ENCODE results near the gene ATP8B3. TPM values are rescaled to one million over a fixed set of nuclear protein-coding genes. Genes with fewer than 3 reads are reported as not detected.

The ATP8B3 gene
- total RNA-seq, 2 donors from 2014 or later: 2.3 to 3.4 TPM

DNA sequence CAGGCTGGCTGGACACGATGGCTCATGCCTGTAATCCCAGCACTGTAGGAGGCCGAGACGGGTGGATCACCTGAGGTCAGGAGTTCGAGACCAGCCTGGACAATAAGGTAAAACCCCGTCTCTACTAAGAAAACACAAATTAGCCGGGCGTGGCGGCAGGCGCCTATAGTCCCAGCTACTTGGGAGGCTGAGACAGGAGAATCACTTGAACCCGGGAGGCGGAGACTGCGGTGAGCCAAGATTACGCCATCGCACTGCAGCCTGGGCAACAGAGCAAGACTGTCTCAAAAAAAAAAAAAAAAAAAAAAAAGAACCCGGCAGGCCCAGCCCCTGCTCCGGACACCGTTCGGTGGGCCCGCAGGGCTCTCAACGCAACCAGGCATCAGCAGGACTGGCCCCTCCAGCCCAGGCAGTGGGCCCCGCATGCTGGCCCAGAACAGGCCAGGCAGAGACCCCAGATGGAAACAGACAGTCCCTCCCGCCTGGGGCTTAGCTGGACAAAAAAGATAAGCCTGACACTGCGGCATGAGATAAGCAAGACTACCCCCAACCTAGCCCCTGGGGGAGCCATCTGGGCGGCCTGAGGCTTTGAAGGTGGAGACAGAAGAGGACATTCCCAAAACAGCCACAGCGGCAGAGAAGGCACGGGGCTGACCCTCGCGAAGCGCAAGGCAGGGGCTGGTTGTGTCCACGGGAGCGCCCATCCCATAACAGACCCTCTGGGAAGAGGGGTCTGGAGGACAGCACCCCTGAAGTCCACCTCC, 24.6 kb upstream of the ATP8B3 start:
- TF ChIP-seq, protein P1, sequence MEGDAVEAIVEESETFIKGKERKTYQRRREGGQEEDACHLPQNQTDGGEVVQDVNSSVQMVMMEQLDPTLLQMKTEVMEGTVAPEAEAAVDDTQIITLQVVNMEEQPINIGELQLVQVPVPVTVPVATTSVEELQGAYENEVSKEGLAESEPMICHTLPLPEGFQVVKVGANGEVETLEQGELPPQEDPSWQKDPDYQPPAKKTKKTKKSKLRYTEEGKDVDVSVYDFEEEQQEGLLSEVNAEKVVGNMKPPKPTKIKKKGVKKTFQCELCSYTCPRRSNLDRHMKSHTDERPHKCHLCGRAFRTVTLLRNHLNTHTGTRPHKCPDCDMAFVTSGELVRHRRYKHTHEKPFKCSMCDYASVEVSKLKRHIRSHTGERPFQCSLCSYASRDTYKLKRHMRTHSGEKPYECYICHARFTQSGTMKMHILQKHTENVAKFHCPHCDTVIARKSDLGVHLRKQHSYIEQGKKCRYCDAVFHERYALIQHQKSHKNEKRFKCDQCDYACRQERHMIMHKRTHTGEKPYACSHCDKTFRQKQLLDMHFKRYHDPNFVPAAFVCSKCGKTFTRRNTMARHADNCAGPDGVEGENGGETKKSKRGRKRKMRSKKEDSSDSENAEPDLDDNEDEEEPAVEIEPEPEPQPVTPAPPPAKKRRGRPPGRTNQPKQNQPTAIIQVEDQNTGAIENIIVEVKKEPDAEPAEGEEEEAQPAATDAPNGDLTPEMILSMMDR (conservative IDR thresholded peaks at IDR 0.05): no peak
- Mint-ChIP-seq H3K4me3 (no peak overlapping the region), H3K9me3 (no peaks in the 10 kb centered on the region), H3K36me3 (ENCODE audit: low read depth) (peaks cover 2% of the 10 kb centered on the region), H3K27me3 (ENCODE audit: insufficient read depth) (no peaks in the 10 kb centered on the region), H3K27ac (no peak overlapping the region), H3K4me1 (no peaks in the 10 kb centered on the region)
- Histone ChIP-seq H3K27me3 (ENCODE audit: control insufficient read depth, insufficient read depth, low read length, poor library complexity, severe bottlenecking) (no peaks in the 10 kb centered on the region), H3K4me3 (ENCODE audit: low read length) (no peak overlapping the region), H3K4me1 (ENCODE audit: control insufficient read depth, insufficient read depth, low read length) (peaks cover 3% of the 10 kb centered on the region), H3K9ac (ENCODE audit: extremely low read depth, low read length, poor library complexity, severe bottlenecking) (no peak overlapping the region), H3K27ac (ENCODE audit: low read depth, low read length) (no peak overlapping the region), H3K36me3 (ENCODE audit: control insufficient read depth, insufficient read depth, low read length) (peaks cover 8% of the 10 kb centered on the region), H3K9me3 (ENCODE audit: control insufficient read depth, low read length) (no peaks in the 10 kb centered on the region)
- DNase-seq: no peak
- WGBS, 2 experiments (ENCODE audit: insufficient coverage in 1 of 2, insufficient read length in 1 of 2): 95% methylated on average over 15 to 31 of the region's 31 CpGs

DNA sequence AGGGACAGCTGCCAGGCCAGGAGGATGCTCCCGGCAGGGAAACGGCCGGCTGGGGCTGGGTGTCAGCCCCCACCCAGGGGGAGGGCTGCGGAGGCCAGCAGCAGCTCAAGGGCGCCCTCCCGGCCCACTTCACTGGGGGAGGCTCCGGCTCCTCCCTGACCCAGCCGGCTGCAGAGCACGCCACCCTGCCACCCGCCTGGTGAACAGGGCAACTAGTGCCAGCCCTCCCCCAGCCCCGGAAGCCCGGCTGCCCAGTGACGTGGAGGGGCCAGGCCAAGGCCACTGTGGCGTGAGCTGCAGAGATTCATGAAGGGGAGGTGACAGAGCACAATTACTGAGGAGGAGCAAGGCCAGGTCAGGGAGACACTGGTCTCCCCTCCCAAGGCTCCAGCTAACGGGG, 21.5 kb upstream of the ATP8B3 start:
- H3K27ac Mint-ChIP-seq: no peak overlapping the region
- DNase-seq: no peak
- H3K36me3 Mint-ChIP-seq (ENCODE audit: low read depth): peaks cover 11% of the 10 kb centered on the region
- no peaks in the 10 kb centered on the region for H3K4me1 Mint-ChIP-seq
- H3K27me3 Mint-ChIP-seq (ENCODE audit: insufficient read depth): no peaks in the 10 kb centered on the region
- Histone ChIP-seq H3K27me3 (ENCODE audit: control insufficient read depth, insufficient read depth, low read length, poor library complexity, severe bottlenecking) (no peaks in the 10 kb centered on the region), H3K9me3 (ENCODE audit: control insufficient read depth, low read length) (no peaks in the 10 kb centered on the region), H3K36me3 (ENCODE audit: control insufficient read depth, insufficient read depth, low read length) (peaks cover 8% of the 10 kb centered on the region), H3K4me1 (ENCODE audit: control insufficient read depth, insufficient read depth, low read length) (peaks cover 3% of the 10 kb centered on the region), H3K9ac (ENCODE audit: extremely low read depth, low read length, poor library complexity, severe bottlenecking) (no peak overlapping the region), H3K4me3 (ENCODE audit: low read length) (no peak overlapping the region), H3K27ac (ENCODE audit: low read depth, low read length) (no peak overlapping the region)
- 90 to 93% methylated on average over 12 to 15 of the region's 15 CpGs for WGBS, 2 experiments (ENCODE audit: insufficient coverage in 1 of 2, insufficient read length in 1 of 2)
- TF ChIP-seq, protein P1 (conservative IDR thresholded peaks at IDR 0.05): no peak
- no peaks in the 10 kb centered on the region for H3K9me3 Mint-ChIP-seq
- H3K4me3 Mint-ChIP-seq: no peak overlapping the region

DNA sequence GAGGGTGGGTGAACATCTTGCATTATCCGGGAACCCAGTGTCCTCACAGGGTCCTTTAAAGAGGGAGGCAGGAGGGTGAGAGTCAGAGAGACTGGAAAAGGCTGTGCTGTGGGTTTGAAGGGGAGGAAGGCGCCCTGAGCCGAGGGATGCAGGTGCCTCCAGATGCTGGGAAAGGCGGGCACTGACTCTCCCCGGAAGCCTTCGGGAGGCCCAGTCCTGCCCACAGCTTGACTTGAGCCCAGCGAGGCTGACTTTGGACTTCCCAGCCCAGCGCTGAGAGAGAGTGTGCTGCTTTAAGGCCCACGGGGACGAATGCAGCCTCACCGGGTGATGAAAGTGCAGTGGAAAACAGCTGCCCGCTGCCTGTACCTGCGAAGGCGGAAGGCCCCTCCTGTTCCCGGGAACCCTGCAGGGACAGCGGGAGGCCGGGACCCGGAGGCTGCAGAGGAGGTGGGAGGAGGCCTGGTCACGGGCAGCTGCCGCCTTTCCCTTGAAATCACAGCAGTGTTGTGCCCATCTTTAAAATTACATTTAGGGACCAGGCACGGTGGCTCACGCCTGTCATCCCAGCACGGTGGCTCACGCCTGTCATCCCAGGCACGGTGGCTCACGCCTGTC, 20.1 kb upstream of the ATP8B3 start:
- H3K9me3 Mint-ChIP-seq: no peaks in the 10 kb centered on the region
- H3K27me3 Mint-ChIP-seq (ENCODE audit: insufficient read depth): no peaks in the 10 kb centered on the region
- TF ChIP-seq, protein P1 (conservative IDR thresholded peaks at IDR 0.05): no peak
- H3K27ac ChIP-seq (ENCODE audit: low read depth, low read length): no peak overlapping the region
- no peak overlapping the region for H3K4me3 ChIP-seq (ENCODE audit: low read length)
- DNase-seq: no peak
- no peaks in the 10 kb centered on the region for H3K4me1 ChIP-seq (ENCODE audit: control insufficient read depth, insufficient read depth, low read length)
- no peak overlapping the region for H3K9ac ChIP-seq (ENCODE audit: extremely low read depth, low read length, poor library complexity, severe bottlenecking)
- H3K27ac Mint-ChIP-seq: no peak overlapping the region
- H3K27me3 ChIP-seq (ENCODE audit: control insufficient read depth, insufficient read depth, low read length, poor library complexity, severe bottlenecking): no peaks in the 10 kb centered on the region
- 87 to 93% methylated on average over 20 to 26 of the region's 26 CpGs for WGBS, 2 experiments (ENCODE audit: insufficient coverage in 1 of 2, insufficient read length in 1 of 2)
- no peaks in the 10 kb centered on the region for H3K4me1 Mint-ChIP-seq
- no peak overlapping the region for H3K4me3 Mint-ChIP-seq
- H3K36me3 ChIP-seq (ENCODE audit: control insufficient read depth, insufficient read depth, low read length): peaks cover 8% of the 10 kb centered on the region
- no peaks in the 10 kb centered on the region for H3K9me3 ChIP-seq (ENCODE audit: control insufficient read depth, low read length)
- peaks cover 11% of the 10 kb centered on the region for H3K36me3 Mint-ChIP-seq (ENCODE audit: low read depth)

All from endodermal cell (in vitro differentiated cells).